K562 (cell line): ENCODE data around the gene PNMA5. TPM values are rescaled to one million over a fixed set of nuclear protein-coding genes. Genes with fewer than 3 reads are reported as not detected.

Experiments used
- BMI1 ChIP-seq: fragments of 150-350 bp; IDR thresholded peaks from 2 replicates; pipeline ENCODE4 v1.6.1; 2014; ENCODE audit warnings: low read length
- CXXC5 ChIP-seq: fragments of 250-450 bp; sonication (Bioruptor Pico); IDR thresholded peaks from 2 replicates; pipeline ENCODE4 v1.8.0; 2022; ENCODE audit warnings: inconsistent platforms, mild to moderate bottlenecking, moderate library complexity
- DNMT1 ChIP-seq: fragments of 450-650 bp; IDR thresholded peaks from 2 replicates; pipeline ENCODE4 v1.6.1; 2016; ENCODE audit warnings: antibody characterized with exemption, mild to moderate bottlenecking
- GTF2F1 ChIP-seq: IDR thresholded peaks from 2 replicates; pipeline ENCODE4 v1.6.1; 2011; ENCODE audit warnings: low read depth, low read length, improper control_type of control experiment
- HOXB6 ChIP-seq: fragments of 250-450 bp; sonication (Bioruptor Pico); IDR thresholded peaks from 2 replicates; pipeline ENCODE4 v1.5.1; 2022; ENCODE audit warnings: mild to moderate bottlenecking, borderline replicate concordance
- KAT8 ChIP-seq: fragments of 450-650 bp; IDR thresholded peaks from 2 replicates; pipeline ENCODE4 v1.6.1; 2016; ENCODE audit warnings: low read depth, mild to moderate bottlenecking
- KLF10 ChIP-seq: fragments of 250-450 bp; sonication (Bioruptor Pico); IDR thresholded peaks from 2 replicates; pipeline ENCODE4 v1.6.1; 2021; ENCODE audit warnings: matching md5 sums
- PYGO2 ChIP-seq: fragments of 450-650 bp; IDR thresholded peaks from 2 replicates; pipeline ENCODE4 v1.6.1; 2016; ENCODE audit warnings: mild to moderate bottlenecking, missing genetic modification characterization, moderate library complexity, missing compliant biosample characterization
- RB1 ChIP-seq: fragments of 450-650 bp; IDR thresholded peaks from 2 replicates; pipeline ENCODE4 v1.6.1; 2017; ENCODE audit warnings: low read depth, mild to moderate bottlenecking
- RUNX1 ChIP-seq: sonication (generic); IDR thresholded peaks from 2 replicates; pipeline ENCODE4 v1.6.1; 2016; ENCODE audit warnings: antibody characterized with exemption, low read depth
- SAP30 ChIP-seq: fragments of 200-600 bp; sonication (generic); IDR thresholded peaks from 2 replicates; pipeline ENCODE4 v1.6.1; 2012; ENCODE audit warnings: borderline replicate concordance, low read depth, mild to moderate bottlenecking, moderate library complexity, low read length, control low read depth, inconsistent platforms; ENCODE audit not compliant: insufficient read depth, poor library complexity, severe bottlenecking
- ZBTB11 ChIP-seq, 3 experiments: fragments of 200-800 bp in 1 of 3; fragments of 250-450 bp in 1 of 3; fragments of 450-650 bp in 1 of 3; sonication (Bioruptor Pico) in 1 of 3; sonication (Bioruptor generic) in 1 of 3; formaldehyde crosslinking in 1 of 3; IDR thresholded peaks; 2 replicates each; pipeline versions ENCODE4 v1.6.1 to v1.8.0; 2016 to 2022; ENCODE audit warnings: mild to moderate bottlenecking in 2 of 3, missing genetic modification characterization in 2 of 3, missing compliant biosample characterization in 1 of 3, moderate library complexity in 1 of 3
- ZFP91 ChIP-seq: sonication (generic); formaldehyde crosslinking; IDR thresholded peaks from 2 replicates; pipeline ENCODE4 v1.8.0; 2022; ENCODE audit warnings: mild to moderate bottlenecking, missing genetic modification reagents
- ZNF253 ChIP-seq: fragments of 250-450 bp; sonication (Bioruptor Pico); conservative IDR thresholded peaks from 2 replicates; pipeline ENCODE4 v1.6.1; 2021; ENCODE audit warnings: mild to moderate bottlenecking
- ZNF507 ChIP-seq: conservative IDR thresholded peaks from 2 replicates; pipeline ENCODE4 v1.6.1; 2017; ENCODE audit warnings: missing genetic modification characterization, missing compliant biosample characterization
- polyA plus RNA-seq, 8 experiments: library from polyadenylated mRNA; depleted of rRNA in 4 of 8; stranded (reverse) in 5 of 8; unstranded in 3 of 8; fragments of >200 nt; fragmentation: Nextera tagmentation in 2 of 8; fragmentation: Illumina TruSeq in 1 of 8; extraction: Ambion mirVana in 2 of 8; extraction: Trizol in 1 of 8; gene quantifications; 2 replicates each; pipeline versions ENCODE4 v1.2.1 to v1.2.3, GENCODE V29; 2011 to 2014; ENCODE audit warnings: inconsistent platforms in 1 of 8, missing spikeins in 1 of 8
- total RNA-seq, 7 experiments: library from RNA; depleted of rRNA in 6 of 7; stranded (reverse); fragments of >200 nt in 6 of 7; fragmentation: Illumina TruSeq in 2 of 7; extraction: Trizol in 2 of 7; gene quantifications; 2 replicates each; pipeline versions ENCODE4 v1.2.1 to v1.2.3, GENCODE V29; 2011 to 2021; ENCODE audit warnings: low replicate concordance in 1 of 7
- TF ChIP-seq, protein P1 (sequence below), 3 experiments: IDR thresholded peaks in 2 of 3; conservative IDR thresholded peaks in 1 of 3; 2 replicates each; pipeline ENCODE4 v1.5.1; 2011 to 2012; ENCODE audit warnings: low read length in 3 of 3, mild to moderate bottlenecking in 3 of 3, control low read depth in 2 of 3, improper control_type of control experiment in 1 of 3, inconsistent platforms in 1 of 3, low read depth in 1 of 3, mixed read lengths in 1 of 3, moderate library complexity in 1 of 3; ENCODE audit not compliant: insufficient read depth in 2 of 3
- TF ChIP-seq, protein P2 (sequence below): fragments of 250-450 bp; sonication (Bioruptor Pico); IDR thresholded peaks from 2 replicates; pipeline ENCODE4 v1.5.0; 2020; ENCODE audit warnings: mild to moderate bottlenecking, borderline replicate concordance
- TF ChIP-seq, protein P3 (sequence below): fragments of 250-450 bp; sonication (Bioruptor Pico); IDR thresholded peaks from 2 replicates; pipeline ENCODE4 v1.9.0; 2021; ENCODE audit warnings: mild to moderate bottlenecking

PNMA5 gene
- total and polyA plus RNA-seq, 9 of the 15 experiments (the other 6 are each of a cell fraction or from before 2014, with no cell fraction given), result 0.03 to 0.20 (median 0.07) TPM; not detected in 3

- no peak for TF ChIP-seq SAP30
- TF ChIP-seq PYGO2 (tag), result no peak
- TF ChIP-seq ZBTB11 (CRISPR knock-in tag; IDR thresholded peaks at IDR 0.05), result peak in 1 of 3 experiments; percentile 48; a peak in 1 of 6 replicates
- TF ChIP-seq RB1, result peak; percentile 89
- peak; percentile 99 for TF ChIP-seq KAT8
- TF ChIP-seq, protein P1, sequence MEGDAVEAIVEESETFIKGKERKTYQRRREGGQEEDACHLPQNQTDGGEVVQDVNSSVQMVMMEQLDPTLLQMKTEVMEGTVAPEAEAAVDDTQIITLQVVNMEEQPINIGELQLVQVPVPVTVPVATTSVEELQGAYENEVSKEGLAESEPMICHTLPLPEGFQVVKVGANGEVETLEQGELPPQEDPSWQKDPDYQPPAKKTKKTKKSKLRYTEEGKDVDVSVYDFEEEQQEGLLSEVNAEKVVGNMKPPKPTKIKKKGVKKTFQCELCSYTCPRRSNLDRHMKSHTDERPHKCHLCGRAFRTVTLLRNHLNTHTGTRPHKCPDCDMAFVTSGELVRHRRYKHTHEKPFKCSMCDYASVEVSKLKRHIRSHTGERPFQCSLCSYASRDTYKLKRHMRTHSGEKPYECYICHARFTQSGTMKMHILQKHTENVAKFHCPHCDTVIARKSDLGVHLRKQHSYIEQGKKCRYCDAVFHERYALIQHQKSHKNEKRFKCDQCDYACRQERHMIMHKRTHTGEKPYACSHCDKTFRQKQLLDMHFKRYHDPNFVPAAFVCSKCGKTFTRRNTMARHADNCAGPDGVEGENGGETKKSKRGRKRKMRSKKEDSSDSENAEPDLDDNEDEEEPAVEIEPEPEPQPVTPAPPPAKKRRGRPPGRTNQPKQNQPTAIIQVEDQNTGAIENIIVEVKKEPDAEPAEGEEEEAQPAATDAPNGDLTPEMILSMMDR (IDR thresholded peaks at IDR 0.05 in 2 of 3, conservative IDR thresholded peaks at IDR 0.05 in 1 of 3; ENCODE audit: insufficient read depth in 2 of 3, low read depth in 1 of 3, low read length in 3 of 3), result peak; percentile 83 to 89 (median 85)
- TF ChIP-seq, protein P2, sequence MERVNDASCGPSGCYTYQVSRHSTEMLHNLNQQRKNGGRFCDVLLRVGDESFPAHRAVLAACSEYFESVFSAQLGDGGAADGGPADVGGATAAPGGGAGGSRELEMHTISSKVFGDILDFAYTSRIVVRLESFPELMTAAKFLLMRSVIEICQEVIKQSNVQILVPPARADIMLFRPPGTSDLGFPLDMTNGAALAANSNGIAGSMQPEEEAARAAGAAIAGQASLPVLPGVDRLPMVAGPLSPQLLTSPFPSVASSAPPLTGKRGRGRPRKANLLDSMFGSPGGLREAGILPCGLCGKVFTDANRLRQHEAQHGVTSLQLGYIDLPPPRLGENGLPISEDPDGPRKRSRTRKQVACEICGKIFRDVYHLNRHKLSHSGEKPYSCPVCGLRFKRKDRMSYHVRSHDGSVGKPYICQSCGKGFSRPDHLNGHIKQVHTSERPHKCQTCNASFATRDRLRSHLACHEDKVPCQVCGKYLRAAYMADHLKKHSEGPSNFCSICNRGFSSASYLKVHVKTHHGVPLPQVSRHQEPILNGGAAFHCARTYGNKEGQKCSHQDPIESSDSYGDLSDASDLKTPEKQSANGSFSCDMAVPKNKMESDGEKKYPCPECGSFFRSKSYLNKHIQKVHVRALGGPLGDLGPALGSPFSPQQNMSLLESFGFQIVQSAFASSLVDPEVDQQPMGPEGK, result no peak
- no peak for TF ChIP-seq HOXB6
- TF ChIP-seq, protein P3, sequence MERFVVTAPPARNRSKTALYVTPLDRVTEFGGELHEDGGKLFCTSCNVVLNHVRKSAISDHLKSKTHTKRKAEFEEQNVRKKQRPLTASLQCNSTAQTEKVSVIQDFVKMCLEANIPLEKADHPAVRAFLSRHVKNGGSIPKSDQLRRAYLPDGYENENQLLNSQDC, result no peak
- TF ChIP-seq ZNF253 (CRISPR knock-in tag), result no peak
- peak; percentile 84 for TF ChIP-seq CXXC5 (CRISPR knock-in tag)
- TF ChIP-seq KLF10 (CRISPR knock-in tag), result no peak
- no peak for TF ChIP-seq ZFP91 (CRISPR knock-in tag)
- TF ChIP-seq RUNX1, result no peak
- TF ChIP-seq DNMT1, result no peak
- TF ChIP-seq ZNF507 (tag), result no peak
- TF ChIP-seq BMI1, result no peak
- TF ChIP-seq GTF2F1, result no peak
Measured at GRCh38 chrX:152941328-152942076, 52.4 kb downstream of the PNMA5 start (continued).
